GM12891 (cell line): ENCODE measurements around the gene CACTIN.

ENCODE experiments used
- DNase-seq: peaks from one replicate; pipeline ENCODE4 v3.0.0; 2011; ENCODE audit warnings: low spot score; ENCODE audit not compliant: insufficient read length
- FAIRE-seq: peaks from 2 replicates; lab custom pipeline; 2011; peaks lifted over from hg19 to GRCh38; lab: Jason Lieb, UNC
- PAX5 ChIP-seq: IDR thresholded peaks from 2 replicates; pipeline ENCODE4 v1.6.1; 2011; ENCODE audit warnings: low read length, moderate library complexity, mild to moderate bottlenecking; ENCODE audit not compliant: insufficient read depth, severe bottlenecking
- POLR2A ChIP-seq: IDR thresholded peaks from 2 replicates; pipeline ENCODE4 v1.6.1; 2011; ENCODE audit warnings: low read depth, low read length, control low read depth
- POLR2AphosphoS5 ChIP-seq: IDR thresholded peaks from 2 replicates; pipeline ENCODE4 v1.6.1; 2011; ENCODE audit warnings: low read depth, low read length, control low read depth
- POU2F2 ChIP-seq: IDR thresholded peaks from 2 replicates; pipeline ENCODE4 v1.6.1; 2011; ENCODE audit warnings: low read depth, mild to moderate bottlenecking, control low read depth, low read length, moderate library complexity
- SPI1 ChIP-seq: IDR thresholded peaks from 2 replicates; pipeline ENCODE4 v1.6.1; 2011; ENCODE audit warnings: low read depth, low read length, control low read depth
- TAF1 ChIP-seq: IDR thresholded peaks from 2 replicates; pipeline ENCODE4 v1.6.1; 2011; ENCODE audit warnings: low read depth, low read length, control low read depth

Gene CACTIN

DNA sequence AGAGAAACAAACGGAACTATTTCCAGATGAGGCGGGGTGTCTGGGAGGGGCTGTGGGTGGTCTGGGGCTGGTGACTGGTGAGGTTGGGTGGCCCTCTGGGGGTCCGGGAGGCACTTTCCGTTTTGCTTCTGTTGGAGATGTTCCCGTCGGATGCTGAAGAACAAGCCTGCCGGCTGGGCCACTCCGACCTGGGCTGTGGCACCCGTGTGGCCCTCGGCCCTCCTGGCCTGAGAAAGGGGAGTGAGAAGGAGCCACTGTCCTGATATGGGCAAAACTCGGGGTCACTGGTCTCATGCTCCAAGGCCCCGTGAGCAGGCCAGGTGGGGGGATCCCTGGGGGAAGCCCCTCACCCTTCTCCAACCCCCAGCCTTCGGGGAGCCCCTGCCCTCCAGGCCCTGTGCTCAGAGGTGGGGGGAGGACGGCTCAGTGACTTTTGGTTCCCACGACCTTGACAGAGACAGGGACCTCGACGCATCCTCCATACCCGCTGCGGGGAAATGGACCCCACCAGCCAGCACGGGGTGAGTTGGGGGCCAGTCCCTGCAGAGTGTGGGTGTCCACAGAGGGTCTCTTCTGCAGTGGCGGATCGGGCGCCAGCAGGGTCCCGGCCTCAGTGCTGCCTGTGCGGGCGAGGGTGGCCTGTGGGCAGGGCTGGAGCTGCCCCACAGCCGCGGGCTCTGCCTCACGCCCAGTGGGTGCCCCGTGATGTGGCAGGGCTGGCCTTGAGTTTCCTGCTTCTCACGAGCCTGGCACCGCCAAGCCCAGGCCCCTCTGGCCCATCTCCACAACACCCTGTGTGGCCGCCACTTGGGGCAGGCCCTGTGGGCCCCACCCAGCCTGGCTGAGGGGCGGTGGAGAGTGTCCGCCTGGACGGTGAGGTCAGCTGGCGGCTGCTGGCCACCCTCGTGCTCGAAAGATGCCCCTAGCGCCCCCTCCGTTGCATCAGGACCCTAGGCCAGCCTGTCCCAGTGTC is 15.6 kb downstream of the CACTIN start:
- DNase-seq, result no peak
- FAIRE-seq, result no peak
- no peak for TF ChIP-seq TAF1
- TF ChIP-seq POU2F2, result no peak
- TF ChIP-seq POLR2A, result no peak
- no peak for TF ChIP-seq SPI1

GRCh38 chr19:3609779-3610719 is 16.5 kb downstream of the CACTIN start:
- FAIRE-seq (no peak), DNase-seq (no peak)
- TF ChIP-seq POLR2AphosphoS5 (no peak), POLR2A (no peak), SPI1 (no peak), PAX5 (no peak), POU2F2 (no peak), TAF1 (no peak)

- no peak for FAIRE-seq
- TF ChIP-seq SPI1 (no peak), TAF1 (no peak), POLR2A (no peak), PAX5 (no peak), POLR2AphosphoS5 (no peak), POU2F2 (no peak)
- DNase-seq, result no peak
Measured at GRCh38 chr19:3608750-3609322, 17.8 kb downstream of the CACTIN start.

- no peak for FAIRE-seq
- no peak for DNase-seq
- TF ChIP-seq SPI1, result no peak
- no peak for TF ChIP-seq POLR2A
- no peak for TF ChIP-seq PAX5
- no peak for TF ChIP-seq POLR2AphosphoS5
Measured at GRCh38 chr19:3608079-3608641, 18.4 kb downstream of the CACTIN start.

DNA sequence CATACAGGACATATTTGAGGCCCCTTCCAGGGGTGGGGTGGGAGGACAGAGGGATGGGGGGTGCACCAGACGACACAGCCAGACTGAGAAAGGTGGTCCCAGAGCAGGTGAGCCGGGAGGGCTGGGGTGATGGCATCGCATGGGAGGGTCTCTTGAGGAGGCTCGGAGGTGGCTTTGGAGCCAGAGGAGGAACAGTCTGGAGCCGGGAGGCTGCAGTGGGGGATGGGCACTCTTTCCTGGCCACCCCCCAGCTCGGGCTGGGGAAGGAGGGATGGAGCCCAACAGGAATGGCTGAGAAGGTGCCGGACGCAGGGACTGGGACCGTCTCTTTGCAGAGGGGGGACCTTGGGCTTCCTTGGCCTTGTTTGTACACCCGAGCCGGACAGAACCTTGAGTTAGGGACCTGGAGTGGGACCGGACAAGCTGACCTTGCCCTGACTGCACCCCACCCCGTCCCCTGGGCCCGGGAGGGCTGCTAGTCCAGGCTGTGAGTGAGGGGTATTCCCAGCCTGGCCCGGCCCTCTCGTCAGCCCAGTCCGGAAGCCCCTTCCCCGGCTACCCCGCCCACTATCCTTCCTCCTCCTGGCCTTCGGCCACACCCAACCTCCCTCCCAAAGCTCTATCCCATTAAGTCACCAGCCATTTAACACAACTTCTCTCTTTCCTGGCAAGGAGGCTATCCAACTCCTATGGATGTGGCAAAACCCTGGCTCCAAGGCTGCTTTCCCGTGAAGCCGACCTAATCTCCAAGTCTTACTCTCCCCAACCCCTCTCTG is 19.1 kb downstream of the CACTIN start:
- FAIRE-seq, result no peak
- DNase-seq, result no peak
- no peak for TF ChIP-seq TAF1
- TF ChIP-seq PAX5, result no peak
- TF ChIP-seq POLR2AphosphoS5, result no peak
- no peak for TF ChIP-seq SPI1
- TF ChIP-seq POLR2A, result no peak
- no peak for TF ChIP-seq POU2F2

DNA sequence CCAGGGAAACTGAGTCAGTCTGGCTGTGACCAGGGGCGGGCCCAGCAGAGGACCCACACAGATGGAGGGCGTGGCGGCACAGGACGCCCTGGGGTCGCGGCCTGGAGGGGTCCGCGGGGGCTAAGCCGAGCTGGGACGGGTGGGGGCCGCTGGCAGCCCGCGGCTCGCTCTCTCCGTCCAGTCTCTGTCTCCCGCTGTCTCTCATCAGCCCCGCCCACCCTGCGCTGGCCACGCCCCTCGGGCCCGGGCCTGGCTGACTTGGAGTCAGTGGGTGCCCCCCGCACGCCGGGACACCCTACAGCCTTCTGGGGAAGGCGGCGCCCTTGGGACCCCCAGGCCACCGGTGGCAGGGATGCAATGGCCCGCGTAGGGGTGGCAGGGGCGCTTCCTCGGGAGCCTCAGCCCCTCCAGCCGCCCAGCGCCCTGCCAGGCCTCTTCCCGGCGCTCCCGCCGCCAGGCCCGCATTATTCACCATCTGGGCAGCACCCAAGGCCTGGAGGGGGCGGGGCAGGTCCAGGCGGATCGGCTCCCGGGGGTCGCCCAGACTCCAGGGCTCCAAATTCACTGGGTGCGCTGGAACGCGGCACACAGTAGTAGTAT is 19.8 kb downstream of the CACTIN start, which contains the start of gene TBXA2R:
TBXA2R (minus strand) TSS at position 186 of the 600 bp plus-strand sequence. CDS start 6,241 bp downstream, outside the sequence.
- DNase-seq (peak; percentile 77), FAIRE-seq (no peak)
- no peak for TF ChIP-seq SPI1
- TF ChIP-seq POLR2A, result no peak
- no peak for TF ChIP-seq POLR2AphosphoS5
- TF ChIP-seq POU2F2, result no peak
- no peak for TF ChIP-seq PAX5

DNA sequence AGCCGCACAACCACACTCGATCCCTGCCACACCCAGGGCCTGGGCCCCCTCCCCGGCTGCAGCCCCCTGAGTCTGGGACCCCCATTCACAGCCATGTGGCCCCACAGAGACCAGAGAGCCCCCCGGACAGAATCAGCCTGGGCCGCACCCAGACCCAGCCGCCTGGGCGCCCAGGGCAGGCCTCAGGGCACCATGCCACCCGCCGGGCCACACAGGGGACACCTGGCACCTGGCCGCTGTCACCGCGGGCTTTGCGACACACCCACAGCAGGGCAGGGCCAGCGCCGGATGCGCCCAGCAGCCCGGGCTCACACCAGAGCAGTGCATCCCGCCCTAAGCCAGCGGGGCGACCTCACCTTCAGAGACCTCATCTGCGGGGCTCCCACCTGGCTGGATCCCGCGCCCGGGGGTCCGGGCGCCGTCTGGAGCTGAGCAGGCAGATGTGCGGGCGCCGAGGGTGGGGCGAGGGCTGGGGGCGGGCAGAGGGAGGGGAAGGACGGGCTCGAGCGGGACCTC is 20.4 kb downstream of the CACTIN start:
- no peak for TF ChIP-seq POU2F2
- no peak for TF ChIP-seq SPI1
- no peak for TF ChIP-seq POLR2A
- TF ChIP-seq POLR2AphosphoS5, result no peak
- TF ChIP-seq PAX5, result no peak
- no peak for TF ChIP-seq TAF1
- FAIRE-seq (no peak), DNase-seq (no peak)

DNA sequence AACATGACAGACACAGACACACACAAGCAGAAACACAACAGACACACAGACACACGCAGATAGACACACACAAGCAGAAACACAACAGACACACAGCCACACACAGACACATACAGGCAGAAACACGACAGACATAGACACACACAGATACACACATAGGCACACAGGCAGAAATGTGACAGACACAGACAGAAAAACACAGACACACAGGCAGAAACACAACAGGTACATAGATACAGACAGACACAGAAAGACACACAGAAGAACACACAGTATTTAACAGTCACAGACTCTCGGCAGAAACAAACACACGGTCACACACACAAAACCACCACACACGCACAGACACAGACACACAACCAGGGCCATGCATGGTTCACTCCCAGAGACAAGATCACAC is 20.8 kb downstream of the CACTIN start:
- DNase-seq (no peak), FAIRE-seq (no peak)
- no peak for TF ChIP-seq POU2F2
- TF ChIP-seq TAF1, result no peak
- TF ChIP-seq PAX5, result no peak
- TF ChIP-seq POLR2AphosphoS5, result no peak
- no peak for TF ChIP-seq POLR2A
- no peak for TF ChIP-seq SPI1
